ENCODE data around the gene ATP8B2.
"Not testable (repeated sequence)": the region's sequence is repeated elsewhere in the genome, so short reads cannot be mapped to it uniquely, and the experiment has no call there.

Gene ATP8B2, protein sequence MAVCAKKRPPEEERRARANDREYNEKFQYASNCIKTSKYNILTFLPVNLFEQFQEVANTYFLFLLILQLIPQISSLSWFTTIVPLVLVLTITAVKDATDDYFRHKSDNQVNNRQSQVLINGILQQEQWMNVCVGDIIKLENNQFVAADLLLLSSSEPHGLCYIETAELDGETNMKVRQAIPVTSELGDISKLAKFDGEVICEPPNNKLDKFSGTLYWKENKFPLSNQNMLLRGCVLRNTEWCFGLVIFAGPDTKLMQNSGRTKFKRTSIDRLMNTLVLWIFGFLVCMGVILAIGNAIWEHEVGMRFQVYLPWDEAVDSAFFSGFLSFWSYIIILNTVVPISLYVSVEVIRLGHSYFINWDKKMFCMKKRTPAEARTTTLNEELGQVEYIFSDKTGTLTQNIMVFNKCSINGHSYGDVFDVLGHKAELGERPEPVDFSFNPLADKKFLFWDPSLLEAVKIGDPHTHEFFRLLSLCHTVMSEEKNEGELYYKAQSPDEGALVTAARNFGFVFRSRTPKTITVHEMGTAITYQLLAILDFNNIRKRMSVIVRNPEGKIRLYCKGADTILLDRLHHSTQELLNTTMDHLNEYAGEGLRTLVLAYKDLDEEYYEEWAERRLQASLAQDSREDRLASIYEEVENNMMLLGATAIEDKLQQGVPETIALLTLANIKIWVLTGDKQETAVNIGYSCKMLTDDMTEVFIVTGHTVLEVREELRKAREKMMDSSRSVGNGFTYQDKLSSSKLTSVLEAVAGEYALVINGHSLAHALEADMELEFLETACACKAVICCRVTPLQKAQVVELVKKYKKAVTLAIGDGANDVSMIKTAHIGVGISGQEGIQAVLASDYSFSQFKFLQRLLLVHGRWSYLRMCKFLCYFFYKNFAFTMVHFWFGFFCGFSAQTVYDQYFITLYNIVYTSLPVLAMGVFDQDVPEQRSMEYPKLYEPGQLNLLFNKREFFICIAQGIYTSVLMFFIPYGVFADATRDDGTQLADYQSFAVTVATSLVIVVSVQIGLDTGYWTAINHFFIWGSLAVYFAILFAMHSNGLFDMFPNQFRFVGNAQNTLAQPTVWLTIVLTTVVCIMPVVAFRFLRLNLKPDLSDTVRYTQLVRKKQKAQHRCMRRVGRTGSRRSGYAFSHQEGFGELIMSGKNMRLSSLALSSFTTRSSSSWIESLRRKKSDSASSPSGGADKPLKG

GRCh38 chr1:154324669-154325582 is at the start of gene ATP8B2:
Gene ATP8B2 (plus strand): TSS chr1:154325525. CDS start chr1:154328142, 2,617 bp downstream.
- Mint-ChIP-seq H3K27me3 (peaks cover 46% of the 10 kb centered on the region), H3K9me3 (no peaks in the 10 kb centered on the region), H3K27ac (peak within 1 kb of the TSS; percentile 90), H3K36me3 (peaks cover 11% of the 10 kb centered on the region), H3K4me1 (peaks cover 38% of the 10 kb centered on the region), H3K4me3 (peak within 1 kb of the TSS; percentile 91)
- CTCF ChIA-PET, result interaction anchor here (0.9 to 6.6 kb wide), 9 partner anchors 11 to 130 kb away, joined by 3 to 89 read pairs (median 4); no protein-coding TSS in a partner anchor
- peak; percentile 86 for DNase-seq

DNA sequence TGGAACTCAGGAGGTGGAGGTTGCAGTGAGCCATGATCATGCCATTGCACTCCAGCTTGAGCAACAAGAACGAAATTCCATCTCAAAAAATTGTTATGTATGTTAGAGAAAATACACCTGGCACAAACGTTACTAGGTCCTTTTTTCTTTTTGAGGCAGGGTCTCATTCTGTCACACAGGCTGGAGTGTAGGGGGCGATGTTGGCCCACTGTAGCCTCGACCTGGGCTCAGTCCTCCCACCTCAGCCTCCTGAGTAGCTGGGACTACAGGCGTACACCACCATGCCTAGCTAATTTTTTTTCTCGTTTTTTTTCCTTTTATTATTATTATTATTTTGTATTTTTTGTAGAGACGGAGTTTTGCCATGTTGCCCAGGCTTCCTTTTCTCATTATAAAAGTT is 48.5 kb upstream of the ATP8B2 start:
- Mint-ChIP-seq H3K27me3 (peaks cover 5% of the 10 kb centered on the region), H3K4me1 (peaks cover 27% of the 10 kb centered on the region), H3K9me3 (no peaks in the 10 kb centered on the region), H3K4me3 (no peak overlapping the region), H3K36me3 (peaks cover 28% of the 10 kb centered on the region), H3K27ac (no peak overlapping the region)
- CTCF ChIA-PET, result interaction anchor here (0.6 to 3.5 kb wide), 10 partner anchors 32 to 205 kb away, joined by 3 to 26 read pairs (median 4); partner anchors contain the start of gene ATP8B2
- DNase-seq, result peak; percentile 57

GRCh38 chr1:154287591-154287990 is 37.7 kb upstream of the ATP8B2 start:
- H3K36me3 Mint-ChIP-seq, H3K4me3 Mint-ChIP-seq, CTCF ChIA-PET, H3K4me1 Mint-ChIP-seq, H3K27ac Mint-ChIP-seq, DNase-seq, H3K9me3 Mint-ChIP-seq: not testable (repeated sequence)
- peaks cover 11% of the 10 kb centered on the region for H3K27me3 Mint-ChIP-seq

GRCh38 chr1:154288661-154289060 is 36.7 kb upstream of the ATP8B2 start:
- no peak for DNase-seq
- H3K4me3 Mint-ChIP-seq, result no peak overlapping the region
- CTCF ChIA-PET, result no interaction called here
- no peak overlapping the region for H3K27ac Mint-ChIP-seq
- H3K4me1 Mint-ChIP-seq, result no peaks in the 10 kb centered on the region
- peaks cover 6% of the 10 kb centered on the region for H3K9me3 Mint-ChIP-seq
- H3K36me3 Mint-ChIP-seq, result peaks cover 3% of the 10 kb centered on the region
- peaks cover 11% of the 10 kb centered on the region for H3K27me3 Mint-ChIP-seq

- CTCF ChIA-PET, result interaction anchor here (0.6 kb wide), 1 partner anchor 45 kb away, joined by 4 read pairs; no protein-coding TSS in a partner anchor
- Mint-ChIP-seq H3K36me3 (peaks cover 8% of the 10 kb centered on the region), H3K9me3 (peaks cover 16% of the 10 kb centered on the region), H3K4me1 (no peaks in the 10 kb centered on the region), H3K4me3 (no peak overlapping the region), H3K27ac (no peak overlapping the region), H3K27me3 (peaks cover 11% of the 10 kb centered on the region)
- no peak for DNase-seq
Measured at GRCh38 chr1:154290921-154291320, 34.4 kb upstream of the ATP8B2 start.

GRCh38 chr1:154295408-154296235 is 29.7 kb upstream of the ATP8B2 start:
- H3K4me3 Mint-ChIP-seq, result no peak overlapping the region
- no peak for DNase-seq
- CTCF ChIA-PET, result no interaction called here
- H3K27ac Mint-ChIP-seq, result no peak overlapping the region
- no peaks in the 10 kb centered on the region for H3K4me1 Mint-ChIP-seq
- H3K9me3 Mint-ChIP-seq, result peaks cover 16% of the 10 kb centered on the region
- H3K36me3 Mint-ChIP-seq, result peaks cover 8% of the 10 kb centered on the region
- H3K27me3 Mint-ChIP-seq, result peaks cover 9% of the 10 kb centered on the region

GRCh38 chr1:154301582-154301981 is 23.7 kb upstream of the ATP8B2 start:
- CTCF ChIA-PET, result interaction anchor here (0.7 kb wide), 1 partner anchor 180 kb away, joined by 4 read pairs; no protein-coding TSS in a partner anchor
- Mint-ChIP-seq H3K4me1 (no peaks in the 10 kb centered on the region), H3K4me3 (no peak overlapping the region), H3K27ac (no peak overlapping the region), H3K36me3 (no peaks in the 10 kb centered on the region), H3K27me3 (peaks cover 15% of the 10 kb centered on the region), H3K9me3 (no peaks in the 10 kb centered on the region)
- DNase-seq, result no peak

DNA sequence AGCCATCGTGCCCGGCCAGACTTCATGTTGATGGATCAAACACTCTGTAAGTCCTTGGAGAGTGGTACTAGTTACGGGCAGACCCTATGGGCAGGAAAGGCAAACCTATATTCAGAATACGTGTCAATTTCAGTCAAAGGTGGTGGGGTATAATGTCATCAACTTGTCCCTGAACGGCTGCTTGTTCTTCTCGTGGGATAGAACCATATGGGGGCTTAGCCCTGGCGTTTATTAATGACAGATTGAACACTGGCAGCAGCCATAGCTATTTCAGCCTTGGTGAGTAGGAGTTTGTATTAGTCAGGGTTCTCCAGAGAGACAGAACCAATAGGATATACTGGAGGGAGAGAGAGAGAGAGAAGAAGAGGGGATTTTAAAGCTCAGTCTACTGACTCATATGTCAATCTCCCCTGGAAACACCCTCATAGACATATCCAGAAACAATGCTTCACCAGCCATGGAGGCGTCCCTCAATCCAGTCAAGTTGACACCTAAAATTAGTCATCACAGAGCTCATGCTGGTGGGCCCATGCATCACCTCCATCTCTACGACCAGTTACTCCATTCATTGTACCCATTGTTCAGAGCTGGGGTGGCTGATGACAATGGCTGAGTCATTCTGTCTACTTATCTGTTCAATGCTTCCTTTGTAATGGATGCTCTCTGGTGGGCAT is 20.5 kb upstream of the ATP8B2 start:
- H3K36me3 Mint-ChIP-seq, result no peaks in the 10 kb centered on the region
- no peak overlapping the region for H3K27ac Mint-ChIP-seq
- no peak for DNase-seq
- H3K4me1 Mint-ChIP-seq, result peaks cover 11% of the 10 kb centered on the region
- H3K9me3 Mint-ChIP-seq, result no peaks in the 10 kb centered on the region
- H3K4me3 Mint-ChIP-seq, result no peak overlapping the region
- H3K27me3 Mint-ChIP-seq, result peaks cover 12% of the 10 kb centered on the region
- CTCF ChIA-PET, result no interaction called here

DNA sequence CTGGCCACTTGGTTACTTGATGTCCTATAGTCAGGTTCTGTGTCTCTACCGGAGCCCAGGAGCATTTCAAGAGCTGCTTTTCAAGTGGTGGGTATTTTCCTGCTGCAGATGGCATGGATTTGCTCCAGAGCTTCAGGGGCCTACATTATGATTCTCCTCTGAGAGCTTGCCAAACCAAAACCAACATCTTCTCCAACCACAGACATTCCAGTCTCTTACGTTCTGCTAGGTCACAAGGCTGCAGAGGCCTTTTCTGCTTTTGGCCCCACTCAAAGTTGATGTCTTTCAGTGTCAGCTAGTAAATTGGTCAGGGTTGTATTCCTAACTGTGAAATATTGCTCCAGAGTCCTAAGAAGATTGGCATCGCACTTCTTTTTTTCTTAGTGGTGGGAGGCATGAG is 19.2 kb upstream of the ATP8B2 start:
- H3K4me1 Mint-ChIP-seq, result peaks cover 11% of the 10 kb centered on the region
- CTCF ChIA-PET, result interaction anchor here (1.0 kb wide), 1 partner anchor 29 kb away, joined by 3 read pairs; no protein-coding TSS in a partner anchor
- H3K9me3 Mint-ChIP-seq, result no peaks in the 10 kb centered on the region
- peaks cover 3% of the 10 kb centered on the region for H3K27me3 Mint-ChIP-seq
- H3K27ac Mint-ChIP-seq, result no peak overlapping the region
- H3K36me3 Mint-ChIP-seq, result no peaks in the 10 kb centered on the region
- no peak overlapping the region for H3K4me3 Mint-ChIP-seq
- no peak for DNase-seq

DNA sequence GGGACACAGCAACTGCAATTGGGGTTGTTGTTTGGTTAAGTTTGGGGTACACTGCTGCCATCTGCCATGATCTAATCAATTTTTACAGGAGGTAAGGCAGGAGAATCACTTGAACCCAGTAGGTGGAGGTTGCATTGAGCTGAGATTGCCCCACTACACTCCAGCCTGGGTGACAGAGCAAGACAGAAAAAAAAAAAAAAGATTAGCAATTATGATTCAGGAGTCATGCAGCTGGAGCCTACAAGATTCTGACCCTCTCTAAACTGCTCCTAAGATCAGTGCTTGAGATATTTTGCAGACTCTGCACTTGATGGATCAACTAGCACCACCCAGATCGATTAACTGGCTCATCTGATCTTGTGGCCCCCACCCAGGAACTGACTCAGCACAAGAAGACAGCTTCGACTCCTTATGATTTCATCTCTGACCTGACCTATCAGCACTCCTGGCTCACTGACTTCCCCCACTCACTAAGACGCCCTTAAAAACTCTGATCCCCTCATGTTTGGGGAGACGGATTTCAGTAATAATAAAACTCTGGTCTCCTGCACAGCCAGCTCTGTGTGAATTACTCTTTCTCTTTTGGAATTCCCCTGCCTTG is 17.6 kb upstream of the ATP8B2 start:
- H3K4me1 Mint-ChIP-seq, result peaks cover 11% of the 10 kb centered on the region
- H3K27me3 Mint-ChIP-seq, H3K36me3 Mint-ChIP-seq, H3K27ac Mint-ChIP-seq, DNase-seq, H3K9me3 Mint-ChIP-seq, H3K4me3 Mint-ChIP-seq: not testable (repeated sequence)
- CTCF ChIA-PET, result interaction anchor here (1.2 kb wide), 1 partner anchor 27 kb away, joined by 6 read pairs; no protein-coding TSS in a partner anchor

DNA sequence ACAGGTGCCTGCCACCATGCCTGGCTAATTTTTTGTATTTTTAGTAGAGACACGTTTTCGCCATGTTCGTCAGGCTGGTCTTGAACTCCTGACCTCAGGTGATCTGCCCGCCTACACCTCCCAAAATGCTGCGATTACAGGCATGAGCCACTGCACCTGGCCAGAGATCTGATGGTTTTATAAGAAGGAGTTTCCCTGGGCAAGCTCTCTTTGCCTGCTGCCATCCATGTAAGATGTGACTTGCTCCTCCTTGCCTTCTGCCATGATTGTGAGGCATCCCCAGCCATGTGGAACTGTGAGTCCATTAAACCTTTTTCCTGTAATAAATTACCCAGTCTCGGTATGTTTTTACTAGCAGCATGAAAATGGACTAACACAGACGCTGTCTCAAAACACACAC is 16.2 kb upstream of the ATP8B2 start:
- Mint-ChIP-seq H3K27me3 (peaks cover 13% of the 10 kb centered on the region), H3K4me1 (peaks cover 11% of the 10 kb centered on the region)
- not testable (repeated sequence) for DNase-seq, H3K27ac Mint-ChIP-seq, H3K36me3 Mint-ChIP-seq, H3K9me3 Mint-ChIP-seq, H3K4me3 Mint-ChIP-seq
- CTCF ChIA-PET, result interaction anchor here (0.9 kb wide), 1 partner anchor 32 kb away, joined by 3 read pairs; no protein-coding TSS in a partner anchor

Data from activated naive CD4-positive, alpha-beta T cell treated with anti-CD3 and anti-CD28 coated beads, Interleukin-2, amount 10 ng/mL, durations not matched to agents 7 days and 5 days (primary cell).